NOMO-1 treated with DMSO at 0.1 percent for 48 hours (cell line): ENCODE data around the gene CA10.

Experiments used
- DNase-seq: peaks from one replicate; lab custom pipeline; 2025; ENCODE audit not compliant: unreplicated experiment; lab: John Stamatoyannopoulos, UW

CA10 gene

GRCh38 chr17:51890710-51891109 lies 267.8 kb downstream of the CA10 start:
- no peak for DNase-seq

GRCh38 chr17:51888816-51889215 lies 269.7 kb downstream of the CA10 start:
- DNase-seq, result no peak

GRCh38 chr17:51876986-51877385 lies 281.5 kb downstream of the CA10 start:
- DNase-seq, result no peak

- DNase-seq, result no peak
Observed at GRCh38 chr17:51873302-51873701, 285.2 kb downstream of the CA10 start.

DNA sequence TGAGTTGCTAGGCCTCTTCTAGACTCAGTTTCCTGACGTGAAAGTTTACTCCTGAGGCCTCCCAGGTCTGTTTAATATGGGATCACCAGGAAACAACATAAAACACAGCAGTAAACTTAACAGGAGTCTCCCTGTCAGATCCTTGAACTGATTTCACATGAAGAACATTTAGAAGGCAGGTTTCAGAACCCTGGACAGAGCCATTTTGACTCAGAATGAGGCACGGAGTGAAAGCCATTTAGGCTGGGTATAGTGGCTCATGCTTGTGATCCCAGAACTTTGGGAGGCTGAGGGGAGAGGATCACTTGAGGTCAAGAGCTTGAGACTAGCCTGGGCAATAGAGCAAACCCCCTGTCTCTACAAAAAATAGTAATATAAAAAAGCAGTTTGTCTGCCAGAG lies 289.1 kb downstream of the CA10 start:
- DNase-seq, result peak; percentile 3

GRCh38 chr17:51860954-51861561 lies 297.5 kb downstream of the CA10 start:
- peak; percentile 13 for DNase-seq

DNA sequence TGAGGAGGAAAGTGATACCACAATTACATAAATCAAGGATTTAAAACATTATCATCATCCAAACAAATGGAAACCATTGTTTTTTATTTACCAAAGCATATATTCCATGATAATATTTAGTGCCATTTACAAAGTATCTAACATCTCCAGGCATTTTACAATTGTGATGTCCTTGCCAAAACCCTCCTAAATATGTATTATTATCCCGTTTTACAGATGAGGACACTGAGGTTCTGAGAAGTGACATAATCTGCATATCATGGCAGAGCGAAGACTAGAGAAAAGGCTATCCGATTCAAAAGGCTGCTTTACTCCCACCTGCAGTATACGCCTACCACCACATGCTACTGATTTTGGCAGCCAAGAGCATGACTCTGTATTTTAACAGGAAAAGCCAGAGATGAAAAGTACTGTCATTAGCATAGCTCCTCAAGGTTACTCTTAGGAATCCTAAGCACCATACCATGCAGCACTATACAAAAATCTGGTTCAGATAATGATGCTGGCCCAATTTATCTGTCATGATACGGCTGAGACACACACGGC lies 301.4 kb downstream of the CA10 start:
- no peak for DNase-seq

GRCh38 chr17:51855806-51856205 lies 302.7 kb downstream of the CA10 start:
- no peak for DNase-seq

DNA sequence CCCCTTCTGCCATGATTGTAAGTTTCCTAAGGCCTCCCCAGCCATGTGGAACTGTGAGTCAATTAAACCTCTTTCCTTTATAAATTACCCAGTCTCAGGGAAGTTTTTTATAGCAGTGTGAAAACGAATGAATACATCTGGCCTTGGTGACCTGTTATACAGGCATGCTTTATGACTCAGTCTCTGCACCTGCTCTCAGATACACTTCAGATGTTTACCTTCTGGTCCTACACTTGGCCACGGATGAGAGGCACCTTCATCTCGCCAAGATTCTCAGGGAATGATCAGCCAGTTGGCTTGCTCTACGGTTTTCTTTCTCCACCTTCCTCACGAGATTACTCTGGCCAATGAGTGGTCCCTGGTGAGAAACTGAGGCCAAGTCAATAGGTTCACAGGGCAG lies 304.7 kb downstream of the CA10 start:
- DNase-seq, result no peak

- no peak for DNase-seq
Observed at GRCh38 chr17:51852603-51853002, 305.9 kb downstream of the CA10 start.

DNA sequence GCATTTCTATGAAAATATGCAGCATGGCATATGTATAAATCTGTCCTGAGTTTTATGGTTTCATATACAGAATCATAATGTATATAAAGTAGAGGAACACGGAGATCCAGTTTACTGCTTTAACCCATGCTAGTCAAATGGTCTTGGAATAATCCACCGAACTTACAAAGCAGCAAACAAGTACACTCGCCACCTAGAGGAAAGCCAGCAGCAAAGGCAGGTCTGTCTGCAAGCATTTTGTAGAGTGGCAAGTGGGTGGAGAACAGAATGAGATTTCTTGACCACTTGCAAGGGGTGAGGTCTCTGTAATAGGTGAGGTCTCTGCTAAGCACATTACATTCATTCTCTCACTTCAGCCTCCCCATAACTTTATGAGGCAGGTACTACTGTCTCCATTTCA lies 308.3 kb downstream of the CA10 start:
- DNase-seq, result no peak

- no peak for DNase-seq
Observed at GRCh38 chr17:51848451-51848850, 310.1 kb downstream of the CA10 start.

DNA sequence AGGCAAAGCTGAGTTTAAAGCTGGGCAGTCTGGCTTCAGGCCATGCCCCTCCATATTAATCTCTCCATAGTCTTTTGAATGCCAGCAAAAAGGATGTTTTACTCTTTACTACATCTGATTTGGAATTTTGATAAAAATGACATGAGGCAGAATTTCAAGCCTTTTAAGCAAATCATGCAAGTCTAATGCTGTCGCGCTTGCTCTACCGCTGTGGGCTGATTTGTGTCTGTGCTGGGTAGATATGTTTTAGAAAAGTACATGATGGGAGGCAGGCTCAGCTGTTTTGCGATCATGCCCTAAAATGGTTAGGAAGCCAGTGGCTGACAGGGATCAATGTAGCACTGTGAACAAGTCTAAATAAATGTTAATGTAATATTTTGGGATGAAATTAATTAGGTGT lies 311.9 kb downstream of the CA10 start:
- no peak for DNase-seq

GRCh38 chr17:51845776-51846175 lies 312.7 kb downstream of the CA10 start:
- no peak for DNase-seq

GRCh38 chr17:51842763-51843162 lies 315.8 kb downstream of the CA10 start:
- DNase-seq, result no peak

- DNase-seq, result no peak
Observed at GRCh38 chr17:51841669-51842068, 316.8 kb downstream of the CA10 start.

DNA sequence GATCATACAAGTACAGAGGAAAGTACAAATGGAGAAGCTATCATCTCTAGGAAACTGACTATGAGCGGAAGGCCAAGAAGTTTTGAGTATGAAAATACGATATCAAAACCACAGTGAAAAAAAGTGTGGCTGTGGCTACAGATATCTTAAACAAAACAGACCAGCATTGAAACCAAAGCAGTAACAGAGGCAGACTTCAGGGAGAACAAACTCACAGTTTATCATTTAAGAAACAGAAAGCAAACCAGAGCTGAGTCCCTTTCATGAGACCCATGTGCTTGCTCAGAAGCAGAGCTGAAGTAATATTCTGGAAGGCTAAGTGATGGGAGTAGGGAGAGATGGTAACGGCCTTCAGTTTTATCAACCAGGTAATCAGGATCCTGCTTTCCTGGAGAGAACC lies 317.8 kb downstream of the CA10 start:
- no peak for DNase-seq

- no peak for DNase-seq
Observed at GRCh38 chr17:51833620-51834019, 324.9 kb downstream of the CA10 start.

GRCh38 chr17:51833045-51833444 lies 325.5 kb downstream of the CA10 start:
- DNase-seq, result no peak

- DNase-seq, result no peak
Observed at GRCh38 chr17:51830886-51831285, 327.6 kb downstream of the CA10 start.

GRCh38 chr17:51830451-51830850 lies 328.1 kb downstream of the CA10 start:
- DNase-seq, result no peak

- no peak for DNase-seq
Observed at GRCh38 chr17:51828901-51829300, 329.6 kb downstream of the CA10 start.

DNA sequence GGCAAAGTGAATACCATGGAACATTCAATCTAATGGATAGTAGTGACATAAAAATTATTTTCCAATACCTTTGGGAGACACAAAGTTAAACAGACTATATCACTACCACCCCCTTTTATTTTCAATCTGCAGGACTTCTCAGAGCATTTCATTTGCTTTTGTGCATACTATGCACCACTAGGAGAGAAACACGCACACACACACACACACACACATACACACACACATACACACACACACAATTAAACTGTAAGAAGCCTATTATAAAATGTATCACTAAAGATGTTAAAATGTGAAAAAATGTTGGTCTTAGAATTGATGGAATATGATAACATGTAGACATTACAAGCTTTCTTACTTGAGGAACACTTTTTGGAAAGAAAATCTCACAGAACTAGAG lies 331.4 kb downstream of the CA10 start:
- DNase-seq, result no peak
